NCI-H1092 (cell line): ENCODE measurements around the gene FARP1.
"Not testable (repeated sequence)": the region's sequence is repeated elsewhere in the genome, so short reads cannot be mapped to it uniquely, and the experiment has no call there.

Experiments used
- DNase-seq: peaks from one replicate; lab custom pipeline; 2025; lab: John Stamatoyannopoulos, UW

FARP1 gene

GRCh38 chr13:98363326-98363725 lies 220.4 kb downstream of the FARP1 start:
- no peak for DNase-seq

GRCh38 chr13:98364179-98364578 lies 221.3 kb downstream of the FARP1 start:
- DNase-seq = no peak

DNA sequence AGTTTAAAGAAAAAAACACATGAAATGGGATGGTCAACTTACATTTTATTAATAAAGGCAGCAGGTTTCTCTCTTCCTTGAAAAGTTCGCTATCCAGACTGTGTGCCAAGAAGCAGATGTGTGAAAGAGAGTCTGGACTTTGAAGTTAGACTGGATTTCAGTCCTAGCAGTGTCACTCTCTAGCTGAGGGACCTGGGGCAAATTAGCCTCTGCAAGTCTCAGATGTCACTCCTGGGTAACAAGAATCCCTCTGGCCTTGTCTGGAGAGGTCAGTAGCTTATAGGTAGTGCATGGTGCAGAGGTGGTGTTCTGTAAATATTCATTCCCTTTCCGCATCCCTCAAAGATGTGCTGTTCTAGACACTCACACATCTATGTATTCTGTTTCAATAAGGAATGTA lies 221.8 kb downstream of the FARP1 start:
- no peak for DNase-seq

DNA sequence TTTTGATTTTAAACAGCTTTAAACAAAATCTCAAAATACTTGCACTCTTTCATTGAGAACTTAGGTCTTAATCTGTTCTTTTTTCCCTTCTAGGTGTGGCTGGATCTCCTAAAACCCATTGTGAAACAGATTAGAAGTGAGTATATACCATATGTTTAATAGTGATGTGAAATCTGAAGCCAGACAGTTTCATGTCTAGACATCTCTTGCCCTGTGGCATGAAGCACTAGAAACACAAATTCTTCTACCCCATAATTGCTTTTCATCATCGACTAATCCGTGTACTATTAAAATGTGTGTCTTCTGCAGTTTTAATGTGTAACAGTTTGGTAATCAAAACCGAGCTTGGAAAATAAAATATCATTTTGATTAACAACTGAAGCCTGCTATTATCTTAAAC lies 222.4 kb downstream of the FARP1 start:
- DNase-seq = no peak

GRCh38 chr13:98366010-98366409 lies 223.1 kb downstream of the FARP1 start:
- no peak for DNase-seq

GRCh38 chr13:98366443-98366842 lies 223.5 kb downstream of the FARP1 start:
- no peak for DNase-seq

DNA sequence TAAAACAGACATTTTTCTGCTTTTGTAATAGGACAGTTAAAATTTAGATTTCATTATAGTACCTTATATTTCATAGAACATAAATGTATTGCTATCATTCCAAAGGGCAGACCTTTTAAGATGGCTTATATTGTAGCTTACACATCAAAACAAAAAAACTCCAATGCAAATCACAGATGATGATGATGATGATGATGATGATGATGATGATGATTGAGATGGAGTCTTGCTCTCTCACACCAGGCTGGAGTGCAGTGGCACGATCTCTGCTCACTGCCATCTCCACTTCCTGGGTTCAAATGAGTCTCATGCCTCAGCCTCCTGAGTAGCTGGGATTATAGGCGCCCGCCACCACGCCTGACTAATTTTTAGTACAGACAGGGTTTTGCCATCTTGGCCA lies 224.1 kb downstream of the FARP1 start:
- DNase-seq = no peak

DNA sequence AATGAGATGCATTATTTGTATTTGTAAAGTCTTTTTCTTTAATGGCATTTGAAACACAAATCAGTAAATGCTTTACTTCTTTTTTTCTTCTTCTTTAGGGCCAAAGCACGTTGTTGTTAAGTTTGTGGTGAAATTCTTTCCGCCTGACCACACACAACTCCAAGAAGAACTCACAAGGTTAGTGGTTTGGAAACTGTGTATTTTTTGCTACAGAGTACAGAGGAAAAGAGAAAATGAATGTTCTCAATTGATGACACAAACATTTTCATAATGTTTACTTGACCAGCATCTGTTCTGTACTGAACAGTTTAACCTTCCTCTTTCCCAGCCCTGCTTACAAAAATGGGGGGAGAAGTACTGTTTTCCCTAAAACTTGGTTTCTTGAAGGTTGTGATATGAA lies 225.1 kb downstream of the FARP1 start:
- DNase-seq = no peak

DNA sequence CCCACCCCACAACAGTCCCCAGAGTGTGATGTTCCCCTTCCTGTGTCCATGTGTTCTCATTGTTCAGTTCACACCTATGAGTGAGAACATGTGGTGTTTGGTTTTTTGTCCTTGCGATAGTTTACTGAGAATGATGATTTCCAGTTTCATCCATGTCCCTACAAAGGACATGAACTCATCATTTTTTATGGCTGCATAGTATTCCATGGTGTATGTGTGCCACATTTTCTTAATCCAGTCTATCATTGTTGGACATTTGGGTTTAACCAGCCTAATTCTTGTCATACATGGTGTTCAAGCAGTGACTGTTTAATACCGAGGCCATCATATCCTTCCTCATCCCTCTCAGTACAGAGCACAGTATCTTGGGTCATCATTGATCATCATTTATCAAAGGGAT lies 226.6 kb downstream of the FARP1 start:
- DNase-seq = not testable (repeated sequence)

- DNase-seq = no peak
These were observed 227.4 kb downstream of the FARP1 start for GRCh38 chr13:98370261-98370660.

DNA sequence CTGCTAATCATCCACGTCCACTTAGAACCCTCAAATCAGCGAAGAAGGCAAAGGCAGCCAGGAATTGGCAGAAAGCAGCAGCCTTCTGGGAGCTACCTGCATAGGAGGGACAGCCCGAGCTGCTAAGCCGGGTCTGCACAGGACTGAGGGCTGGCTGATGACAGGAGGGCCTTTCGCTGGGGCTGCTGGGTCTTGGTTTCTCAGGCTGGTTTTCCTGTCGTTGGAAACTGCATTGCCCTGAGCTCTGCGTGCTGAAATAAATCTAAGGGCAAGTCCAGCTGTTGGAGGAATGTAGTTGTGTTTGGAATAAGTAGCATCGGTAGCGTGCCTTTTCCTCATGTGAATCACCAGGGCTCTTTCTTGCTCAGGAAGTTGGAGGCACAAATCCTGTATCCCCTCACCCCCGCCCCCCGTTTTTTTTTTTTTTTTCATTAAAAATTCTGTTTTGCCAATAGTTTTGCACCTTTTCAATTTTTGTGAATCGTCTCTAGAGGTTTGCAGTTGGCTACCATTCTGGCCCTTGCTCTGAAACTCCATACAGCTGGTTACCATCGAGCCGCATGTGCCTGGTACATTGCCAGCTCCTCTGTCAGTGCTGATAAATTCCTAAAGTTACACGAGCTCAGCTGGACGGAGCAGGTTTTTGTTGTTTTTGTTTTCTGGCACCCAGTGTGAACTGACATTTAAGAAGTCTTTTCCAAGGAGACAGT lies 228.1 kb downstream of the FARP1 start:
- no peak for DNase-seq

DNA sequence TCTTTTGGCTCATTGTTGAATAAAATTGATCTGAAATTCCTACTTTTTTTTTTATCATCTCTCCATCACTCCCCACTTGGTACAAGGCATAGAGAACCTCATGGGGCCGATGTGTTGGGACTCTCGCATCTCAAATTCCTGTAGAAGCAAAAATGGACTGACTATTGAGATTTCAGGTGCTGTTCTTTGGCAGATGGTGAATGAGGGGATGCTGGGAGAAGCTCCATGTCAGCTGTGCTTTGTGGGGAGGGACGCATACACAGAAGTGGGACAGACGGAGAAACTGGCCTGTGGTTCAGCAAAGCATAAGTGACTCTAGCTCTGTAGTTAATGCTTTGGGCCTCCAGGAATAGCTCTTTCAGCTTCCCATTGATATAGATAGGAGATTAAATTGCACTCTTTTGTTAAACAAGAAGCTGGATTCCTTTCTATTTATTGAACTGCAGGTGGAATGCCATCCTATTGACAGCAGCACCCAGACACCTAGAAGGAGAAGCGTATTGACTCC lies 228.7 kb downstream of the FARP1 start:
- no peak for DNase-seq

DNA sequence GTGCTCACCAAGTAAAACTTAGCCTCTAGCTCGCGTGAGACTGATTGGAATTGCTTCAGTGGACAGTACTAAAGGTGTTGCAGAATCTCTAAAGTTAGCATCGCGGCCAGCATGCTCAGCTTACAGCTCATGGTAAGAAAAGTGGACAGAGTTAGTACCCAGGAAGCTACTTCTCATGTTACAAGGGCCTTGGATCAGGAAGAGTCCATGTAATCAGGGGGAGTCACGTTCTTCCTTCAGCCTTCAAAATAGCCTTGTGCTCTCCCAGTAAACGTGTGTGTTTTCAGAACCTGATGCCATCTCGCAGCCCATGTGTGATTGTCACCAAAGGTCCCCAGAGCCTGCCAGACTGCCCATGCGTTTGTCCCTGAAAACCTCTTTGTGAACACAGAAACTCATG lies 230.0 kb downstream of the FARP1 start:
- DNase-seq = no peak

- DNase-seq = no peak
These were observed 231.9 kb downstream of the FARP1 start for GRCh38 chr13:98374750-98375149.

DNA sequence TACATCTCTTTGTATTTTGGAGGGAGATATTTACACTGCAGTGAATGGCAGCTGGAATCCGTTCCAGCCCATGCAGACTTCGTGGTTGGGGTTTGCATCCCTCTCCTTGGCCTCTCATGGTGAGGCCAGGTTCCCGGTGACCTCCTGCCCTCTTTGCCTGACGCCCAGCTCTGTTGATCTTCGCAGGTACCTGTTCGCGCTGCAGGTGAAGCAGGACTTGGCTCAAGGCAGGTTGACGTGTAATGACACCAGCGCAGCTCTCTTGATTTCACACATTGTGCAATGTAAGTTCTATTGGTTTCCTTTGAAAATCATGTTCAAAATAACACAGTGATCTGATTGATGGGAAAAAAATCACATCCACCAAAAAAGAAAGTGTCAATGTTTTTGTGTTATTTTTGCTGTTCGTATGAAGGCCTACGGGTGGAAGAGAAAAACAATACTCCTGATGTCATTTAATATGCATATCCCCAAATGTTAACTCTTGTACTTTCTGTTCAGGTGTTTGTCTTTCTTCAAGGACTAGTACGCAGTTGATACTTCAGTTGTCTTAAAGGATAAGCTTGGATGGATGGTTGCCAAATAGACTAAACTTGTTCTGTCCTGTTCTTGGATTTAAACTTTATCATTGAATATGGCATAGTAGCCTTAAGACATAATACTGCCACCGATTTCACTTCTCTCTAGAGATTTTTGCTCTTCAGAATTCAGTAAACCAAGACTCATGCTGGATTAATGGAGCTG lies 234.9 kb downstream of the FARP1 start:
- DNase-seq = no peak

GRCh38 chr13:98384739-98385138 lies 241.8 kb downstream of the FARP1 start:
- DNase-seq = no peak

DNA sequence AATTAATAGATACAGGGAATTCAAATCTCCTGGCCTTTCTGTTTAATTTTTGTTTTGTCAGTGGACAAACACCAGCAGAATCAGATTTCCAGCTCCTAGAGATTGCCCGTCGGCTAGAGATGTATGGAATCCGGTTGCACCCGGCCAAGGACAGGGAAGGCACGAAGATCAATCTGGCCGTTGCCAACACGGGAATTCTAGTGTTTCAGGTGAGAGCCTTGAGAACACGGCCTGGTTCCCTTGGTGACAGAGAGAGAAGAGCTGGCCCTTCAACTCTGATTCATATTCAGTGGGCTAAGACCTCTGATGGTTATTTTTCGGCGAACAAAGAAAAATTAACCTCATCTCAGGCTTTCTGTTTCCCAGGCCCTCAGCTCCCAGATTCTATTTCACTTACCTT lies 242.7 kb downstream of the FARP1 start:
- DNase-seq = no peak

DNA sequence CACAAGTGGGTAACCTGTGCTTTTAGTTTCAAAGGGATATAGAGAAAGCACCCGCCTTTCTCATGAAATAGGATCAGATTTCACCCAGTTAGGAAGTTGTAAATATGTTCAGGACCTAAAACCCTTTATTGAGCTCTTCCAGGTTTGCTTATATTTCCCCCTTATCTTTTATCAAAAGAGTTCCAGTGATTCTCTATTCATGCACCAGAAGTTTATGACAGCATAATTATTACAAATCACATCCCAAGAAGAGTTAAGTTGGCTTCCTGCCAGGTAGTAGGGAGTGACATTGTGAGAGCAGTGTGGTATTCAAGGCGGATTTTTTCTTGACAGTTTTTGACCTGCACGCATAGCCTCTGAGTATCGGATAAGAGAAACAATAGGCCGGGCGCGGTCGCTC lies 243.7 kb downstream of the FARP1 start:
- no peak for DNase-seq

- no peak for DNase-seq
These were observed 246.4 kb downstream of the FARP1 start for GRCh38 chr13:98389319-98389718.

DNA sequence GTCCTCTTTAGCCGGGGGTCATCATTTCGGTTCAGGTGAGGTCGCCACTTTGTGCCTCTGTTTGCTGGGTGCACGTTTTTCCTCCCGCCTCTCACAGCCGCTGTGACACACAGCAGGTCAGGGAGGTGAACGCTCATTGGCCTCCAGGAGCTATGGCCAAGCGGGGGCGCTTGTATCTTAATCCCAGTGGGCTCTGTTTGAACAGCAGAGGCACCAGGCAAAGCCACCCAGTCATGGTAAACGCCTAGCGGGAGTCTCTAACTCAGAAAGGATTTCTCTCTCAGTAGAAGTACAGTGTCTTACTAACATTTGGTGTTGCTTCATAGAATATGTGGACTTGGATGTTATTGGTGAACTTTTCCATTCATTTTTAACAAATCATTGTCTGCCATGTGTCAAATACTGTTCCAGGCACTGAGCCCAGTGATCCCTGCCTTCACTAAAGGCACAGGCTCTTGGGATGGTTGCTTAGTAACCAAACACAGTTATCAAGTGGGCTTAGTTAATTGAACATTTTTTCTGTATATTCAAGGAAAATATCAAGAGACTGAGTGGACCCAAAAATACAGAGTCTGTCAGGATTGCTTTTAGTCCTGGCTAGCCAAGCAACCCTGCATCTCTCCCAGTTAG lies 247.3 kb downstream of the FARP1 start:
- no peak for DNase-seq

DNA sequence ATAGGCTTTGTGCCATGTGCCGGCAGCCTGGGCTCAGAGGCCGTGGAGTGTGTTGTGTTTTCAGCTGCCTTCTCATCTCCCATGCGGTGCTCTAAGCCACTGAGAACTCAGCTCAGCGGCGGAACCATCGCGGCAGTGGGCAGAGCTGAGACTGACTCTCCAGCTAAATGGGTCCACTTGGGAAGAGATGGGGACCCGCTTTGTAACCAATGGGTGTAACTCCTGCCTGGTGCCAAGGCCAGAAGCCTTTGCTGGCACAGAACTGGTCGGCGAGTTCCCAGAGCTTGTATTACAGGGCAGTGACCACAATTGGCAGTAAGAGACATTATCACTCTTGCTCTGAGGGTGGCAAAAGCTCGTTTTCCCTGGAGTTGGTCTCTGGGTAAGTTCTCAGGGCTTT lies 251.0 kb downstream of the FARP1 start:
- DNase-seq = no peak

GRCh38 chr13:98394820-98395510 lies 252.1 kb downstream of the FARP1 start:
- DNase-seq = no peak
